AG09319 (cell line): ENCODE data around the gene MAGEL2.

Source experiments
- DNase-seq: peaks from one replicate; pipeline ENCODE4 v3.0.0-alpha.2; 2010; ENCODE audit warnings: low read depth; ENCODE audit errors: extremely low read depth
- CTCF ChIP-seq: IDR thresholded peaks from 2 replicates; pipeline ENCODE4 v1.5.1; 2011; ENCODE audit warnings: low read depth, mild to moderate bottlenecking, inconsistent platforms, low read length, moderate library complexity

Gene MAGEL2

GRCh38 chr15:23647421-23648370 is at the start of gene MAGEL2:
Gene MAGEL2 (minus strand): TSS chr15:23647867. CDS start chr15:23647742, 125 bp downstream.
- no peak for TF ChIP-seq CTCF
- no peak for DNase-seq

GRCh38 chr15:23695282-23695681 is 47.6 kb upstream of the MAGEL2 start:
- TF ChIP-seq CTCF = no peak
- DNase-seq = no peak

DNA sequence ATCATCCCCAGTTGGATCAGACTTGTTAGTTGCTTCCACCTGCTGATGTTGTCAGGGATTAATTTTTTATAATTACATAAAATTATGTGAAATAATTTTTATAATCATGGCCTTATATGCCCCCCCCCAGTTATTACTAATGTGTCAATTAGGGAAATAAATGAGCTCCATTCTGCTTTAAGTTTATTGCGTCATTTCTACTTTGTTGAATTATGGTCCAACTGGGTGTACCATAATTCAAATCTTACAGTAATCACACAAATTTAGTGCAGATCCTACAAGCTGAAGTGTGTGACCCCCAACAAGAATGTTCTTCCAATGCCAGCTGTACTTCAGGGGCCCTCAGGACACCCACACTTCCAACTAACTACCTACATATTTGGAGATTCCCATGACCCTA is 46.9 kb upstream of the MAGEL2 start:
- DNase-seq = no peak

DNA sequence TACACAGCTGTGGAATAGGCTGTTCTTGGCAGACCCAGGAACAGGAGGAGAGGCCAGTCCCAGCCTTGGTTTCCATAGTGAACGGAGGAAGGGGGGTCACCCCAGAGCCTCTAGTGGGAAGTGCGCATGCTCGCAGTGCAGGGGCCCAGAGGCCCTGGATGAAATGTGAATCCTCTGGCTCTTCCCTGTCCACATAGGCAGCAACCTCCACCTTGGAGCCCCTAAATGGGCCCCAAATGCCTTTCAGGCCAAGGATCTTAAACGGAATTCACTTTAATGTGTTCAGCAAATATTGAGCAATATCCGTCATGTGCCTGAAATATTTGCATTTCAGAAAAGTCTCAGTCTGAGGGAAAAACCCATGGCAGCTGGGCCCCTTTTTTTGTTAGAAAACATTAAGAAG is 42.8 kb upstream of the MAGEL2 start:
- no peak for TF ChIP-seq CTCF
- DNase-seq = no peak

More for the DNA sequence above, 46.9 kb upstream of the MAGEL2 start:
- no peak for TF ChIP-seq CTCF

GRCh38 chr15:23690015-23690414 is 42.3 kb upstream of the MAGEL2 start:
- TF ChIP-seq CTCF = no peak
- no peak for DNase-seq

DNA sequence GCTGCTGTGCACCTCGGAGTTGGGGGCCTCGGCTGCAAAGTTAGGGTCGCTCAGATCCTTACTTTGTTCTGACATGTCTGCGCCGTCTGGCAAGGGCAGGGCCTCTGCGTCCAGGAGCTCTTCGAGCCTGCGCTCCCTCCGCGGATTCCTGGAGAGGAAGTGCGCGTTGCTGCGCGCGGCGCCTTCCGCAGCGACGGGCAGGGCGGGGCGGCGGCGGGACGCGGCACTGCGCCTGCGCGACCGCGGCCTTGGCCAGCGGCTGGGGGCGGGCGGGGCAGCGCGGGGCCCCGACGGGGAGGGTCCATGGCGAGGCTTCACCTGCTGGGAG is 39.4 kb upstream of the MAGEL2 start, which contains the start of gene NDN:
Gene NDN, minus strand, starts transcription at position 163 of the 328 bp plus-strand sequence. Its CDS starts 88 bp downstream, at position 75.
- TF ChIP-seq CTCF = no peak
- no peak for DNase-seq

GRCh38 chr15:23686466-23687142 is 38.9 kb upstream of the MAGEL2 start:
- no peak for DNase-seq
- no peak for TF ChIP-seq CTCF
